ENCODE data around the gene GRWD1.

GRWD1 gene

DNA sequence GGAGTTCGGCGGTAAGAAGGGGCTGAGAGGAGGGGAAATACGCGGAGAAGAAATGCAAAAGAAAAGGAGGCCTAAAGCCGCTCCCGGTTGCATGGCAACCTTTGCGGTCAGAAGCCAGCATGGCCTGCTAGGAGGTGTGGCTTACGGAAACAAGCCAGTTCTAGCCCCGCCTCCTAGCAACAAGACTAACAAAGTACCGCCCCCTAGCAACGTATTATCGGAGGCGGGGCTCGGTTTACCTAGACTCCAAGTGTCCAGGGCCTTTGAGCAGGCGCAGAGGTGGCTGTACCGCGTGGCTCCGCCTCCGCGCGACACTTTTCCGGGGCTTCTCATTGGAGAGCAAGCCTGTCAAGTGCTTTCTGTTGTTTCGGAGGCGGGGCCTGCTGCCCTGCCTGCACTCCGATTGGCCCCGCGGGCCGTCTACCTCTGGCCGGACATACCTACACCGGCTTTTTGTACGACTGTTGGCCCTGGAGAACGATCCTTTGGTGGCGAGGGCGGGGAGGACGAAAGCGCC, 23.0 kb downstream of the GRWD1 start:
- Histone ChIP-seq H3K9ac (peak overlapping the region; percentile 71), H4K20me1 (ENCODE audit: insufficient read depth) (no peaks in the 10 kb centered on the region), H3K4me1 (ENCODE audit: low read depth, poor library complexity, severe bottlenecking) (peaks cover 26% of the 10 kb centered on the region), H3K27me3 (ENCODE audit: insufficient read depth, low read depth) (no peaks in the 10 kb centered on the region), H3K4me2 (peak overlapping the region; percentile 52), H3K27ac (peak overlapping the region; percentile 71; the same call in 1 of the 2 replicates), H3K79me2 (ENCODE audit: insufficient read depth, low read depth) (peaks cover 11% of the 10 kb centered on the region; the same call in 1 of the 2 replicates), H3K4me3 (IDR thresholded peaks at IDR 0.05; ENCODE audit: insufficient read depth, low read depth, low read length) (no peak overlapping the region), H2AFZ (ENCODE audit: low read depth) (peak overlapping the region; percentile 60; the same call in 1 of the 2 replicates), H3K36me3 (ENCODE audit: insufficient read depth) (no peaks in the 10 kb centered on the region)
- TF ChIP-seq, protein P1, sequence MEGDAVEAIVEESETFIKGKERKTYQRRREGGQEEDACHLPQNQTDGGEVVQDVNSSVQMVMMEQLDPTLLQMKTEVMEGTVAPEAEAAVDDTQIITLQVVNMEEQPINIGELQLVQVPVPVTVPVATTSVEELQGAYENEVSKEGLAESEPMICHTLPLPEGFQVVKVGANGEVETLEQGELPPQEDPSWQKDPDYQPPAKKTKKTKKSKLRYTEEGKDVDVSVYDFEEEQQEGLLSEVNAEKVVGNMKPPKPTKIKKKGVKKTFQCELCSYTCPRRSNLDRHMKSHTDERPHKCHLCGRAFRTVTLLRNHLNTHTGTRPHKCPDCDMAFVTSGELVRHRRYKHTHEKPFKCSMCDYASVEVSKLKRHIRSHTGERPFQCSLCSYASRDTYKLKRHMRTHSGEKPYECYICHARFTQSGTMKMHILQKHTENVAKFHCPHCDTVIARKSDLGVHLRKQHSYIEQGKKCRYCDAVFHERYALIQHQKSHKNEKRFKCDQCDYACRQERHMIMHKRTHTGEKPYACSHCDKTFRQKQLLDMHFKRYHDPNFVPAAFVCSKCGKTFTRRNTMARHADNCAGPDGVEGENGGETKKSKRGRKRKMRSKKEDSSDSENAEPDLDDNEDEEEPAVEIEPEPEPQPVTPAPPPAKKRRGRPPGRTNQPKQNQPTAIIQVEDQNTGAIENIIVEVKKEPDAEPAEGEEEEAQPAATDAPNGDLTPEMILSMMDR (conservative IDR thresholded peaks at IDR 0.05; ENCODE audit: low read depth, low read length), result no peak

DNA sequence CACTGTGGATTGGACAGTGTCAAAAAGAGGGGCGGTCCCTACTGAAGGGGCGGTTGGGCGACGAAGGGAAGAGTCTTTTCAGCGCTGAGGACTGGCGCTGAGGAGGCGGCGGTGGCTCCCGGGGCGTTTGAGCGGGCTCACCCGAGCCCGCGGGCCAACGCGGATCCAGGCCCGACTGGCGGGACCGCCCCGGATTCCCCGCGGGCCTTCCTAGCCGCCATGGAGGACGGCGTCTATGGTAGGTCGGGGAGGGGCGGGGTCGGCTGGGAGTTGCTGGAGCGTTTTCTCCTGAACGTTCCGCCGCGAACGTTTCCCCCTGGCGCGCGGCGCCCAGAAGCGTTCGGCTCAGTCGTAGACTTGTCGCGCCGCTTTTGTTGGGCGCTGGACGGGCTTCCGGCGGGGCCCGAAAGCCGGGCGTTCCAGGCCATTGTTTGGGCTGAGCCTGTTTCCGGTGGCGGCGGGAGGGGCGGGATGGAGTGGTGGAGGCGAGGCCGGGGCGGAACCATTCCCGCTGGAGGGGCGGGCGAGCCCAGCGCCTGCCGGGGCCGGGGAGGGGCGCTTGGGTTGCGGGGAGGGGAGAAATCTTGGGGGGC, 23.6 kb downstream of the GRWD1 start, which contains the start of gene CYTH2:
Gene CYTH2, plus strand, starts transcription at position 81 of the 593 bp plus-strand sequence. Its CDS starts 139 bp downstream, at position 220.
- H3K4me1 ChIP-seq (ENCODE audit: low read depth, poor library complexity, severe bottlenecking), result peaks cover 25% of the 10 kb centered on the region

DNA sequence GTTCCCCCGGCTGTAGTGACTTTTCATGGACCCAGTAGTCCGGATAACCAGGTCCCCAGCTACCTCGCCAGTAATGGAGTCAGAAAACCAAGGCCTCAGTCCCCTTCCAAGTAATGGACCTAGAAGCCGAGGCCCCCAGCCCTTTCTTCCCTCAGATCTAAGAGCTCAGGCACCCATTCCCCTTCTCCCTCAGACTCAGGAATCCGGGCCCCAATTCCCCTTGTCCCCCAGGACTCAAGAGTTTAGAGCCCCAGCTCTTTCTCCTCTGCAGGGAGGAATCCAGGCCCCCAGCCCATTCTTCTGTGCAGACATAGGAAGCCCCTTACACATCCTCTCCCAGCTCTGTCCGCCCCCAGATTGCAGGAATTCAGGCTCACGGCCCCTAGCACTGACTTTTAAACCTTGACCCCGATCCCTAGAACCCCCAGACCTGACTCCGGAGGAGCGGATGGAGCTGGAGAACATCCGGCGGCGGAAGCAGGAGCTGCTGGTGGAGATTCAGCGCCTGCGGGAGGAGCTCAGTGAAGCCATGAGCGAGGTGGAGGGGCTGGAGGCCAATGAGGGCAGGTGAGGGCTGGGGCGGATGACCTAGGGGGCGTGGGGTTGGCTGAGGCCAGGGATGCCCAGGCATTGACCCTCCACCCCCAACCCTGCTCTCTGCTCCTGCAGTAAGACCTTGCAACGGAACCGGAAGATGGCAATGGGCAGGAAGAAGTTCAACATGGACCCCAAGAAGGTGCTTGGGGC, 24.3 kb downstream of the GRWD1 start:
- Histone ChIP-seq H3K4me1 (ENCODE audit: low read depth, poor library complexity, severe bottlenecking) (peaks cover 18% of the 10 kb centered on the region), H3K27me3 (ENCODE audit: insufficient read depth, low read depth) (no peaks in the 10 kb centered on the region), H3K36me3 (ENCODE audit: insufficient read depth) (no peaks in the 10 kb centered on the region), H3K4me2 (peak overlapping the region; percentile 91), H2AFZ (ENCODE audit: low read depth) (no peak overlapping the region), H3K27ac (no peak overlapping the region), H3K4me3 (IDR thresholded peaks at IDR 0.05; ENCODE audit: insufficient read depth, low read depth, low read length) (no peak overlapping the region), H4K20me1 (ENCODE audit: insufficient read depth) (no peaks in the 10 kb centered on the region), H3K79me2 (ENCODE audit: insufficient read depth, low read depth) (peaks cover 11% of the 10 kb centered on the region; the same call in 1 of the 2 replicates), H3K9ac (peak overlapping the region; percentile 71; the same call in 1 of the 2 replicates)
- TF ChIP-seq, protein P1 (conservative IDR thresholded peaks at IDR 0.05; ENCODE audit: low read depth, low read length), result no peak

More for the DNA sequence above, 23.6 kb downstream of the GRWD1 start, which contains the start of gene CYTH2:
- TF ChIP-seq, protein P1 (conservative IDR thresholded peaks at IDR 0.05; ENCODE audit: low read depth, low read length), result no peak
- H3K9ac ChIP-seq, result peak within 1 kb of the TSS; percentile 71
- H3K27ac ChIP-seq, result peak within 1 kb of the TSS; percentile 71
- H3K79me2 ChIP-seq (ENCODE audit: insufficient read depth, low read depth), result peaks cover 11% of the 10 kb centered on the region; the same call in 1 of the 2 replicates
- no peak within 1 kb of the TSS for H3K4me3 ChIP-seq (IDR thresholded peaks at IDR 0.05; ENCODE audit: insufficient read depth, low read depth, low read length)
- H2AFZ ChIP-seq (ENCODE audit: low read depth), result peak within 1 kb of the TSS; percentile 60; the same call in 1 of the 2 replicates
- peak within 1 kb of the TSS; percentile 91 for H3K4me2 ChIP-seq
- H3K27me3 ChIP-seq (ENCODE audit: insufficient read depth, low read depth), result no peaks in the 10 kb centered on the region
- no peaks in the 10 kb centered on the region for H4K20me1 ChIP-seq (ENCODE audit: insufficient read depth)
- H3K36me3 ChIP-seq (ENCODE audit: insufficient read depth), result no peaks in the 10 kb centered on the region

DNA sequence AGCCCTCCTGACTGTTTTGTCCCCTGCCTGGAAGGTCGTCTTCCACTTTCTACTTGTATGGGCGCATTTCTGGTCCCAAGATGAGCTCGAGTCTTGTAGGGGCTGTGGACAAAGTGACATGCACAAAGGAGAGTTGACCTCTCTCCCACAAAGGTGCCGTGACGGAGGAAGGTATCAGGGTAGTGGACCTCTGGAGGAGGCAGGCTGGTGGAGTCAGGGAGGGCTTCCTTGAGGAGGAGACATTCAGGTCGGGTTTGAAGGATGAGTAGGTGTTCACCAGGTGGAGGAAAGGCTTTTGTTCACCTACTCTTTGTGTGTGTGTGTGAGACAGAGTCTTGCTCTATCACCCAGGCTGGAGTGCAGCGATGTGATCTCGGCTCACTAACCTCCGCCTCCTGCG, 25.1 kb downstream of the GRWD1 start:
- peaks cover 11% of the 10 kb centered on the region; the same call in 1 of the 2 replicates for H3K79me2 ChIP-seq (ENCODE audit: insufficient read depth, low read depth)
- no peak overlapping the region for H3K27ac ChIP-seq
- H3K4me3 ChIP-seq (IDR thresholded peaks at IDR 0.05; ENCODE audit: insufficient read depth, low read depth, low read length), result no peak overlapping the region
- H3K36me3 ChIP-seq (ENCODE audit: insufficient read depth), result no peaks in the 10 kb centered on the region
- no peaks in the 10 kb centered on the region for H4K20me1 ChIP-seq (ENCODE audit: insufficient read depth)
- H2AFZ ChIP-seq (ENCODE audit: low read depth), result no peak overlapping the region
- no peak overlapping the region for H3K4me2 ChIP-seq
- H3K4me1 ChIP-seq (ENCODE audit: low read depth, poor library complexity, severe bottlenecking), result peaks cover 11% of the 10 kb centered on the region
- H3K9ac ChIP-seq, result no peak overlapping the region
- TF ChIP-seq, protein P1 (conservative IDR thresholded peaks at IDR 0.05; ENCODE audit: low read depth, low read length), result no peak
- H3K27me3 ChIP-seq (ENCODE audit: insufficient read depth, low read depth), result no peaks in the 10 kb centered on the region

Data from KMS-11 (cell line).